Stomach (tissue), 9 donors: ENCODE measurements around the gene CRYBB1. TPM values are rescaled to one million over a fixed set of nuclear protein-coding genes. Genes with fewer than 3 reads are reported as not detected.

Source experiments
- DNase-seq, 2 donors: peaks; one replicate each; pipeline versions ENCODE4 v3.0.0 to v3.0.0-alpha.2; 2013 to 2019
- H3K27ac ChIP-seq, 5 donors: fragments of 200-600 bp in 4 of 5; sonication (generic) in 4 of 5; one replicate each; pipeline ENCODE4 v1.5.1; 2013 to 2019; ENCODE audit warnings: mild to moderate bottlenecking in 1 of 5, moderate library complexity in 1 of 5
- H3K27me3 ChIP-seq, 3 donors: fragments of 200-600 bp; sonication (generic); one replicate each; pipeline ENCODE4 v1.5.1; 2017 to 2019; ENCODE audit warnings: mixed run types in 1 of 3
- H3K36me3 ChIP-seq, 4 donors: fragments of 200-600 bp; sonication (generic); 1 replicate in 3 of 4; 2 replicates in 1 of 4; pipeline ENCODE4 v1.5.1; 2016 to 2019
- H3K4me1 ChIP-seq, 4 donors: fragments of 200-600 bp; sonication (generic); one replicate each; pipeline ENCODE4 v1.5.1; 2016 to 2019
- H3K4me3 ChIP-seq, 4 donors: fragments of 200-600 bp; sonication (generic) in 3 of 4; one replicate each; pipeline ENCODE4 v1.5.1; 2016 to 2019; ENCODE audit warnings: mild to moderate bottlenecking in 1 of 4
- H3K9me3 ChIP-seq, 4 donors: fragments of 200-600 bp; sonication (generic); one replicate each; pipeline ENCODE4 v1.5.1; 2016 to 2019
- CTCF ChIP-seq, 7 experiments: fragments of 450-650 bp in 4 of 7; fragments of 200-600 bp in 3 of 7; sonication (generic) in 3 of 7; IDR thresholded peaks; one replicate each; pipeline ENCODE4 v1.5.1; 2016 to 2019; ENCODE audit warnings: antibody characterized with exemption in 7 of 7, control low read depth in 2 of 7, mild to moderate bottlenecking in 1 of 7
- EP300 ChIP-seq: sonication (generic); formaldehyde crosslinking; IDR thresholded peaks from one replicate; pipeline ENCODE4 v1.6.1; 2017; ENCODE audit warnings: antibody characterized with exemption
- POLR2A ChIP-seq, 4 donors: fragments of 450-650 bp; IDR thresholded peaks; one replicate each; pipeline ENCODE4 v1.6.1; 2016; ENCODE audit warnings: antibody characterized with exemption in 4 of 4, control low read depth in 2 of 4, mild to moderate bottlenecking in 1 of 4, moderate library complexity in 1 of 4
- POLR2AphosphoS5 ChIP-seq, 3 donors: sonication (generic); formaldehyde crosslinking; IDR thresholded peaks; one replicate each; pipeline ENCODE4 v1.6.1; 2016; ENCODE audit warnings: antibody characterized with exemption in 3 of 3
- WGBS, 5 donors: extraction: QIAGEN DNeasy Blood & Tissue Kit in 3 of 5; methylation state at CpG; one replicate each; pipeline versions ENCODE4 v1.1.5 to v1.1.7; 2013 to 2018; 5-methylcytosine and 5-hydroxymethylcytosine counted together
- intact Hi-C: fragments of 100-400 bp; cut with DNase I; formaldehyde crosslinking; loops from one replicate; pipeline ENCODE4 v1.15.1; 2023; ENCODE audit warnings: low total_unique reads
- polyA plus RNA-seq, 3 donors: library from polyadenylated mRNA; stranded (reverse); fragments of 200-250 nt; gene quantifications; one replicate each; pipeline ENCODE4 v1.2.3, GENCODE V29; 2013
- total RNA-seq, 5 donors: library from RNA; depleted of rRNA; stranded (reverse); fragments of >200 nt; gene quantifications; one replicate each; pipeline versions ENCODE4 v1.1.0 to v1.2.3, GENCODE V29; 2014 to 2016
- donor health status: healthy with polysubstance abuse.
- donor health status: Bipolar disorder and iron deficiency.
- donor health status: healthy.

Gene CRYBB1
- total and polyA plus RNA-seq, 8 donors: 0.20 to 1.2 (median 0.62) TPM; not detected in 4

- TF ChIP-seq EP300: no peak
- no peak for TF ChIP-seq POLR2A (IDR thresholded peaks at IDR 0.05)
- TF ChIP-seq CTCF (IDR thresholded peaks at IDR 0.05): no peak
- no peak for TF ChIP-seq POLR2AphosphoS5 (IDR thresholded peaks at IDR 0.05)
- WGBS, 5 donors: 48 to 61% (median 58%) methylated on average over 10 of the region's 10 CpGs
- H3K4me1 ChIP-seq: peaks cover 0 to 29% (median 0%) of the 10 kb centered on the region in 4 donors
- no peak for DNase-seq
- no peak overlapping the region for H3K27ac ChIP-seq
- H3K4me3 ChIP-seq: no peak overlapping the region
- H3K36me3 ChIP-seq: peaks cover 0 to 2% (median under 1%) of the 10 kb centered on the region in 4 donors
- H3K9me3 ChIP-seq: no peaks in the 10 kb centered on the region
- no peaks in the 10 kb centered on the region for H3K27me3 ChIP-seq
- intact Hi-C loops: no loop called here
These were observed 47.7 kb downstream of the CRYBB1 start for GRCh38 chr22:26570115-26570514.

GRCh38 chr22:26568207-26568706 is 49.6 kb downstream of the CRYBB1 start:
- Histone ChIP-seq H3K27ac (no peak overlapping the region), H3K36me3 (peaks cover 0 to 16% (median 4%) of the 10 kb centered on the region in 4 donors), H3K9me3 (no peaks in the 10 kb centered on the region), H3K4me3 (no peak overlapping the region), H3K4me1 (peaks cover 0 to 14% (median 0%) of the 10 kb centered on the region in 4 donors), H3K27me3 (no peaks in the 10 kb centered on the region)
- TF ChIP-seq EP300 (no peak), CTCF (IDR thresholded peaks at IDR 0.05) (no peak), POLR2A (IDR thresholded peaks at IDR 0.05) (no peak), POLR2AphosphoS5 (IDR thresholded peaks at IDR 0.05) (no peak)
- intact Hi-C loops: no loop called here
- 68 to 75% (median 71%) methylated on average over 11 of the region's 11 CpGs for WGBS, 5 donors
- peak in 1 of 2 donors; percentile 34 for DNase-seq

GRCh38 chr22:26567610-26568009 is 50.2 kb downstream of the CRYBB1 start:
- peaks cover 0 to 16% (median 4%) of the 10 kb centered on the region in 4 donors for H3K36me3 ChIP-seq
- H3K4me1 ChIP-seq: peaks cover 0 to 9% (median 0%) of the 10 kb centered on the region in 4 donors
- intact Hi-C loops: no loop called here
- 68 to 73% (median 72%) methylated on average over 2 of the region's 2 CpGs for WGBS, 5 donors
- no peak for DNase-seq
- H3K27me3 ChIP-seq: no peaks in the 10 kb centered on the region
- no peak for TF ChIP-seq POLR2A (IDR thresholded peaks at IDR 0.05)
- TF ChIP-seq POLR2AphosphoS5 (IDR thresholded peaks at IDR 0.05): no peak
- no peak for TF ChIP-seq EP300
- TF ChIP-seq CTCF (IDR thresholded peaks at IDR 0.05): no peak
- H3K27ac ChIP-seq: no peak overlapping the region
- H3K4me3 ChIP-seq: no peak overlapping the region
- H3K9me3 ChIP-seq: no peaks in the 10 kb centered on the region

GRCh38 chr22:26566994-26567393 is 50.8 kb downstream of the CRYBB1 start:
- no peaks in the 10 kb centered on the region for H3K27me3 ChIP-seq
- no peaks in the 10 kb centered on the region for H3K9me3 ChIP-seq
- no peak overlapping the region for H3K27ac ChIP-seq
- TF ChIP-seq EP300 (no peak), POLR2A (IDR thresholded peaks at IDR 0.05) (no peak), POLR2AphosphoS5 (IDR thresholded peaks at IDR 0.05) (no peak), CTCF (IDR thresholded peaks at IDR 0.05) (no peak)
- intact Hi-C loops: no loop called here
- peaks cover under 1 to 9% (median 2%) of the 10 kb centered on the region in 4 donors for H3K4me1 ChIP-seq
- no peak for DNase-seq
- 95 to 100% (median 98%) methylated on average over 1 to 3 of the region's 3 CpGs for WGBS, 5 donors
- peaks cover 0 to 16% (median 4%) of the 10 kb centered on the region in 4 donors for H3K36me3 ChIP-seq
- H3K4me3 ChIP-seq: no peak overlapping the region
